Measurements from ENCODE around the gene STIMATE. TPM values are rescaled to one million over a fixed set of nuclear protein-coding genes. Genes with fewer than 3 reads are reported as not detected.

STIMATE gene
- total RNA-seq, 1 donor from 2014 or later: 28.4 TPM

DNA sequence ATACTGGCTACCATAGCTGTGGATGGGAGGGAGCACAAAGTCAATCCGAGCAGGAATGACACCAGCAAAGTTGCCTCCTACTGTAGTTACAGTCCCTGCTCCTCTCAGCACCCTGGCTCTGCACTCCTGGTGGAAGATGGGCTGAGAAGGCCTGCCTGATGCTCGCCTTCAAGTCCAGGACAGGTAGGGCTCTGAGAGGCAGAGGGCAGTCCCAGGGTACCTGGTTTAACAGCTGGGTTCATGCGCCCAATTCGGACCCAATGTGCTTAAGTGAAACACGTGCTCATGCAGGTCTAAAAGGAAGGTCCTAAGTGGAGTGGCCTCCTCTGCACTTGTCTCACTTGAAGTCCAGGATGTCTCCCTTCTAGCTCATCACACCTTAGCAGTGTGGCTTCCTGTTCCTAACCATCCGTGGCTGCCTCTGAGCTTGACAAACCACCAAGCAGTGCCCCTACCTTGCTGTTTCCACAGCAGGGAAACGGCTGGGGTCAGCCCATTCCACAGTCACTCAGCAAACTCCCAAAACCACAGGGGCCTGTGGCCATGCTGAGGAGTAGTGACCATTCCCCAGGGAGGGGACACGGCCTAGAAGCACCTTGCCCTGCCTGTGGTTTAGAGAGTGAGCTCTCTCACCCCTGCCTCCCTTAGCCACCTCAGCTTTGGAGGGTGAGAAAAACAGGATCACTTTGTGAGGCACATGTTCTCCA is 58.6 kb downstream of the STIMATE start:
- Mint-ChIP-seq H3K4me3 (no peak overlapping the region), H3K27ac (no peak overlapping the region), H3K27me3 (no peaks in the 10 kb centered on the region), H3K4me1 (ENCODE audit: unreplicated experiment) (peaks cover 21% of the 10 kb centered on the region), H3K9me3 (no peaks in the 10 kb centered on the region), H3K36me3 (peaks cover 11% of the 10 kb centered on the region)
- no peak for DNase-seq (ENCODE audit: extremely low spot score, unreplicated experiment)
- TF ChIP-seq, protein P1, sequence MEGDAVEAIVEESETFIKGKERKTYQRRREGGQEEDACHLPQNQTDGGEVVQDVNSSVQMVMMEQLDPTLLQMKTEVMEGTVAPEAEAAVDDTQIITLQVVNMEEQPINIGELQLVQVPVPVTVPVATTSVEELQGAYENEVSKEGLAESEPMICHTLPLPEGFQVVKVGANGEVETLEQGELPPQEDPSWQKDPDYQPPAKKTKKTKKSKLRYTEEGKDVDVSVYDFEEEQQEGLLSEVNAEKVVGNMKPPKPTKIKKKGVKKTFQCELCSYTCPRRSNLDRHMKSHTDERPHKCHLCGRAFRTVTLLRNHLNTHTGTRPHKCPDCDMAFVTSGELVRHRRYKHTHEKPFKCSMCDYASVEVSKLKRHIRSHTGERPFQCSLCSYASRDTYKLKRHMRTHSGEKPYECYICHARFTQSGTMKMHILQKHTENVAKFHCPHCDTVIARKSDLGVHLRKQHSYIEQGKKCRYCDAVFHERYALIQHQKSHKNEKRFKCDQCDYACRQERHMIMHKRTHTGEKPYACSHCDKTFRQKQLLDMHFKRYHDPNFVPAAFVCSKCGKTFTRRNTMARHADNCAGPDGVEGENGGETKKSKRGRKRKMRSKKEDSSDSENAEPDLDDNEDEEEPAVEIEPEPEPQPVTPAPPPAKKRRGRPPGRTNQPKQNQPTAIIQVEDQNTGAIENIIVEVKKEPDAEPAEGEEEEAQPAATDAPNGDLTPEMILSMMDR (conservative IDR thresholded peaks at IDR 0.05): no peak

DNA sequence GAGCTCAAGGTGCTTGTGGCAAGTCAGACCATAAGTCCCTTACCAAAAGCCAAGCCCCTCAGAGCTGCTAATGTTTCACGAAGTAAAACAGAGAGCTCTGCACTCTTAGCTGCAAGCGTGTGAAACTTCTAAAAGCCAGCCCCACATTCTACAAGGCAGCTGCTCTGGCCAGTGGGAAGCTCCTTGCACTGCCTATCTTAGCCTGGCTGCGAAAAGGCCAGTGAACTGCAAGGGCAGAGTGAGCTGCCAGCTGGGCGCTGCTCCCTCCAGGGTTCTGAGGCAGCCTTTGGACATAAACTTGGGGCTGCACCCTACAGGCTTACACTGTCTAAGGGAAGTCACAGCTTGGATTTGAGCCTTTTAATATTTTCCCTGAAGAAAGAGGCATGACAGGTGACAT is 60.4 kb downstream of the STIMATE start:
- no peak overlapping the region for H3K27ac Mint-ChIP-seq
- H3K4me3 Mint-ChIP-seq: no peak overlapping the region
- H3K36me3 Mint-ChIP-seq: peaks cover 9% of the 10 kb centered on the region
- H3K27me3 Mint-ChIP-seq: no peaks in the 10 kb centered on the region
- TF ChIP-seq, protein P1 (conservative IDR thresholded peaks at IDR 0.05): no peak
- H3K9me3 Mint-ChIP-seq: no peaks in the 10 kb centered on the region
- DNase-seq (ENCODE audit: extremely low spot score, unreplicated experiment): no peak
- H3K4me1 Mint-ChIP-seq (ENCODE audit: unreplicated experiment): peaks cover 14% of the 10 kb centered on the region

DNA sequence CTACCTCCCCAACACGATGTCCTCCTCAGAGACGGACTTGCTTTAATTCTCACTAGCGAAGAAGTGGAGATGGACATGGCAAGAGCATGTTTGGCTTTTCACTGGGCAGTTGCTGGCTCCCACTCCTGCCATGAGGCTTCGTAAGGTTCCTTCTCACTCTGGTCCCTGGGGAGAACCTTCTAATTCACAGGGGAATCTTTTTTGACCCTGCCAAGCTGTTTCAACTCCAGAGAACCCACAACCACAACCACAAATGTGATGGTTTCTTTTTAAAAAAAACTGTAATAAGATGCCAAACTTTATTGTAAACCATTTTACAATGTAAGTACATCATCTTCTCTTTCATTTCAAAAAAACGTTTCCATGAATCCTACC is 60.9 kb downstream of the STIMATE start:
- Mint-ChIP-seq H3K27ac (no peak overlapping the region), H3K27me3 (no peaks in the 10 kb centered on the region), H3K36me3 (peaks cover 4% of the 10 kb centered on the region), H3K4me3 (no peak overlapping the region), H3K9me3 (no peaks in the 10 kb centered on the region), H3K4me1 (ENCODE audit: unreplicated experiment) (peaks cover 14% of the 10 kb centered on the region)
- TF ChIP-seq, protein P1 (conservative IDR thresholded peaks at IDR 0.05): no peak
- no peak for DNase-seq (ENCODE audit: extremely low spot score, unreplicated experiment)

DNA sequence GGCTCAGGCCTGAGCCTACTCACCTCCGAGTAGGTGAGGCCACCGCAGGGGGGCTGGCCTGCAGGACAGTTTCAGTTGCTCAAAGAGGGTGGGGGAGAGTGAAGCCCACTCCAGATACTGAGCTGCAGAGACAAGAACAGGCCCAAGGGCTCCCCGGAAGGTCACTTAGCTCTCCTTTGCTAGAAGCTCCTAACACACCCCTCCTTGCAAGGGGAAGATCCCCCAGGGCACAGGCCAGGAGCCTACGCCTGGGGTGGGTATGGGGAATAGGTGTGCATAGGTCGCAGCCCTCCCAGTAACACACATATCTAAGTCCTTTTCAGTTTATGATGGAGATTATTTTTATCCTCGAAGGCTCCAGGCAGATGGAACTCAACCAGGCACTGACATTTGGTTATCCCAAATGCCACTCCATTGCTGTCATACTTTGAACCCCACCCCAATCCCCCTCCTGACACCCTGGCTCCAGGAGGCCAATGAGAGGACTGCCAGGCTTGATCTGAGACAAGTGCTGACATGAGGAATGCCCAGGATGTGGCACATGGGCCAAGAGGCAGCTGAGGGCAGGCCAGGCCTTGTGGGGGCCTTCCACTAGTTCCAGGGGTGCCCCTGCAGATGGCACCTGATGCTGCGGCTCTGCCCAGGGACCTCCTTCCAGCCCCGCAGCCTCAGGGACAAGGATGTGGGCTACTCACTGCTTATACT is 61.4 kb downstream of the STIMATE start:
- H3K4me3 Mint-ChIP-seq: no peak overlapping the region
- no peaks in the 10 kb centered on the region for H3K9me3 Mint-ChIP-seq
- DNase-seq (ENCODE audit: extremely low spot score, unreplicated experiment): no peak
- TF ChIP-seq, protein P1 (conservative IDR thresholded peaks at IDR 0.05): no peak
- peaks cover 4% of the 10 kb centered on the region for H3K36me3 Mint-ChIP-seq
- no peaks in the 10 kb centered on the region for H3K27me3 Mint-ChIP-seq
- H3K27ac Mint-ChIP-seq: no peak overlapping the region
- peaks cover 14% of the 10 kb centered on the region for H3K4me1 Mint-ChIP-seq (ENCODE audit: unreplicated experiment)

DNA sequence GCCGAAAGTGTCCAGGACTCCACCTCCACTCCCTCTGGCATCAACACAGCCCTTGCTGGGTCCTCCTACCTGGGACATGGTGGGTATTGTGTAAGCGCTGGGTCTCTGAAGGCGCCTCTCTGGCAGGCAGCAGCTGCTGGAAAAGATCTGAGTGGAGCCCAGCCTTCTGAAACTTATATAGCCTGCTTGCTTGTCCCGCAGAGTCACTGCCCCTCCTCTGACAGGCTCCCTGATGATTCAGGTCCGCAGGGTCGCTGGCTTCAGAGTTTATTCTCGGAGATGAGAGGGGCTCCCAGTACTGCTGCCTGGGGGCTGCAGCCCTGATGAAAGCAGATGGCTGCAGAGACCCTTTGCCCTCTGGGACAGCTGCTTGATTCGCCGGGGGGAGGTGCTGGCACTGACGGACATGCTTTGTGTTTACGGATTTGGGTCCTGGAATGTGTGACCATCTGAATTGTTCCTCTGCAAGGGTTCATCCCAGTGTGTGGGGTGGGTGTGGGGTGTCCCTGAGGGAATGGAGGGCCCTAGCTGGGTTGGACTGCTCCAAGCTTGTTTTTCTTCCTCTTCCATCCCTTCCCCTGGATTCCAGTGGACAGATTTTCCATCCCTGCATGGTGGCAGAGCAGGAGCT is 62.4 kb downstream of the STIMATE start, which contains the start of gene MUSTN1:
Gene MUSTN1 (minus strand): TSS at position 149 of the 631 bp plus-strand sequence. CDS start 71 bp downstream, at position 78.
- peak within 1 kb of the TSS; percentile 50 for H3K27ac Mint-ChIP-seq
- no peaks in the 10 kb centered on the region for H3K27me3 Mint-ChIP-seq
- TF ChIP-seq, protein P1 (conservative IDR thresholded peaks at IDR 0.05): no peak
- no peak for DNase-seq (ENCODE audit: extremely low spot score, unreplicated experiment)
- H3K4me1 Mint-ChIP-seq (ENCODE audit: unreplicated experiment): peaks cover 14% of the 10 kb centered on the region
- no peaks in the 10 kb centered on the region for H3K9me3 Mint-ChIP-seq
- H3K36me3 Mint-ChIP-seq: peaks cover under 1% of the 10 kb centered on the region
- peak within 1 kb of the TSS; percentile 61 for H3K4me3 Mint-ChIP-seq

Measured in type B pancreatic cell (in vitro differentiated cells).